Non-pigmented ciliary epithelial cell (primary cell): ENCODE measurements around the gene PCDH1.
"Not testable (repeated sequence)": the region's sequence is repeated elsewhere in the genome, so short reads cannot be mapped to it uniquely, and the experiment has no call there.

Experiments
- DNase-seq: peaks from one replicate; pipeline ENCODE4 v3.0.0-alpha.2; 2010; ENCODE audit warnings: low read depth

PCDH1 gene

DNA sequence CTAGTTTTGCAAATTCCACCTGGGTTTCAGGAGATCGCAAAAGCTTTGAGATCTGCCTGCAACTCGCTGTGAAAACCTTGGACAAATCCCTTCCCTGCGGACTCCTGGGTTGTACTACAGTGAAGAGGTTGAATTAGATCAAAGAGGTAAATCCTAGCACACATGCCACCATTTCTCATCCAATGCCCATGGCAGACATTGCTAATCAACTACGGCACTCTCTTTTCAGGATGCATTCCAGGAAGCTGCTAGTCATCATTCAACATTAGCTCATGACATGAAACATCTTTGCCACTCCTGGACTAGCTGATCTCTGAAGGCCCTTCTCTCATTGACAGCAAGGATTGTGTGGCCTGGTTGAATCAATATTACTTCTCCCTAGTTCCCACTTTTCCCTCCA is 46.1 kb downstream of the PCDH1 start:
- no peak for DNase-seq

- DNase-seq, result no peak
Observed at GRCh38 chr5:141828162-141828561, 50.0 kb downstream of the PCDH1 start.

DNA sequence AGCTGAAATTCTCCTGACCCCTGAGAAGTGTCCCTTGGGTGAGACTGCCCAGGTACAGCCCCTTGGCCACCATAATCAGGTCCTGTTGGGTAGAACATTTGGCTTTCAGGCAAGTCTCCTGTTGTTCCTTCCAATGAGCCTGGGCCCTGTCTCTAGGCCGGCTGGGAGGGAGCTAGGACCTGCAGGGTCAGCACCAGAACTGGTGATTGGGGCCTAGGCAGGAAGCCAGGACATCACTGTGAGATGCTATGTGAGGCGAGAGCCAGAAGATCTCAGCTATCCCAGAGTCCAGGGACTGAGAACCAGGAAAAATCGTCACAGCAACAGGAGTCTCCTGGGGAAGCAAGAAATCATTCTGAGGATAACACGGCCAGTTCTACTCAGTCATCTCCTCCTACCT is 51.5 kb downstream of the PCDH1 start:
- DNase-seq, result no peak

DNA sequence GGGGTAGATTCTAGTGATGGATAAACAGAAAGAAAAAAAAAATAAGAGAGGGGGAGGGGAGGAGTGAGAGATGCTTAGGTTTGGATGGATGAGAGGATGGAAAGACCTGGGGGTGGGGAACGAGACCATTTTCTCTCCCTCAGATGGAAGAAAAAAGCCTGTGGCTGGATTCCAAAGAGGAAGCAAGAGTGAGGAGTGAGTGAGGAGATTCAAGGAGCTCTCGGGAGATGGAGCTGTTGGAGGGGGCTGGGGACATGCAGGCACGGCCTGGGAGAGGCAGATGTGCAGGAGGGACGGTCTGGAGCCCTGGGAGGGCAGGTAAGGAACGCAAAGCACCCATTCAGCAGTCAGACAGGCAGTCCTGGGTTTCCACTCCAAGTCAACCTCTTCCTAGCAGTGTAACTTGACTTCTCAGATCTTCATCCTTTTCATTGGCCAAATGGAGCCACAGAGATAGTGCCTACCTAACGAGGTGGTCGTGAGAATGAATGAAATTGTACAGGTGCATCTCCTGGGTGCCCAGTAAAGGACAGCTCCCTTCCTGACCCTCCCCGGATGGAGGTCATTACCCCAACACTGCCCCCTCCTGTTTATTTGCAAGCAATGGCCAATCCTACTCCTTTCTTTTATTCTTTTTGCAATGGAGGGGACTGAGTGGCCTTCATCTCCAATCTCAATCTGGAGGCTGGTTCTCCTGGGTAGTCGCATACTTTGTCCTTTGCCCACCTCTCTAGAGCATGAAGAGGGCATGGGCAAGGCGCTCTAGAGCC is 52.2 kb downstream of the PCDH1 start:
- no peak for DNase-seq

DNA sequence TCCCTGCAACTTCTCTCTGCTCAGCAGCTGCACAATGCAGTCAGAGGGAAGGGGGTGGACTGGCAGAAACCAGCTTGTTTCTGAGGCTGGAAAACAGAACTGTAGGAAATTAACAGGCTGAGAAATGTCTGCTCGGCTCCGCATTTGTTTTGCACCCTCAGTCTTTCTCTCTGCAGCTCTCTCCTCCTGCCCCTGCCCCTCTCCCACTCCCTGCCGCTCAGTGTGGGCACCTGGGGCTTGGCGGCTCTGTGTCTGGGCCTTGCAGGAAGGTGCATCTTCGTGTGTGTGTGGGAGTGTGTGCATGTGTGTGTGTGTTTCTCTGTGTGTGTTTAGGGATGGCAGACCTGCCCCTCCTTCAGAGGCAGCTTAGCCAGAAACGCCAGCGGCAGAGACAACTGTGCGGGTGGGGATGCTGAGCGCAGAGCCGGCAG is 53.0 kb downstream of the PCDH1 start:
- DNase-seq, result no peak

DNA sequence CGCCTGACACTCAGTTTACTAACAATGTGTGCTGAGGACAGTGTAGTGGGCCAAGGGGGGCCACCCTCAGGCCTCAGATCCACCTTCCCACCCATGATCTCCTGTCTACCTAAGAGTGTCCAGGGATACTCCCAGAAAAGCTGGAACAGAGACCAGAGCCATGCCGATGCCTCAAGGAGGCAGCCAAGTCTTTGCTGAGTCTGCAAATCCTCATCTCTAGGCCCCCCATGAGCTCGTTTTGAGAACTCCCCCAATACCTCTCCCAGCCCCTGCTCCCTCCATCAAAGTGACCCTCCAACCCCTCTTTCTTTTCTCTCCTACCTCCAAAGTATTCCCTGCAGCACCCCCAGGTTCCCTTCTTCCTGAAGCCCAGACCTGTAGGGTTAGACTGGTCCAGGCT is 53.5 kb downstream of the PCDH1 start:
- no peak for DNase-seq

DNA sequence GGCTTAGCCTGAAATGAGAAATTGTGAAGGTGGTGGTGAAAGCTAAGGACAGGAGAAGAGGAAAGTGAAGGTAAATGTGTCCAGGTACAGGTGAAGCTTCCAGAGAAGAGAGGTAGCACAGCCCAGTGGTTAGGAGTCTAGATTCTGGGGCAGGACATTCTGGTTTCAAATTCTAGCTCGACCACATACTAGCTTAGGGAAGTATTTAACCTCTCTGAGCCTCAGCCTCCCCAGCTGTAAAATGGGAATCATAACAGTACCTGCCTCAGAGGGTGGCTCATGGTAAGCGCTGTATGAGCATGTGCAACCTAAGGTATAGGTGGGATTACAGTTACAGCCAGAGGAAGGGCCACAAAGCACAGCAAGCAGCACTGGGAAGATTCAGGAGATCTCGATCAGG is 55.2 kb downstream of the PCDH1 start:
- DNase-seq, result no peak

DNA sequence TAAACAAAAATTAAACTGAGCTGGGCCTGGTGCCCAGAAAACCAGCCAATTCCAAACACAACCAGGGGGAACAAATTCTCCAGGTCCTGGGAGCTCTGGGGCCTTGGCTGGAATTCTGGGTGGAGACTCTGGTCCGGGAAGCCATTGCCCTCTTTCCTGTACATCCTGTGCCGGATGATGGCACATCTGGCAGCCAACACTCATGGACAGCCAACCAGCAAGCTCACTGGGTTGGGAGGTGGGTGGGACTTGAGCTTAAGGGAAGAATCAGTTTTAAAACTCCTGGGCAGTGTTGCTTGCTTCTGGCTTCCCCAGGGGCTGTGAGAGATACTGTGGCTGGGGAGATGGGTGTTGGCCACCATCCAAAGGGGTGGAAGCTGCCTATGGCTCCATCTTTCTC is 56.1 kb downstream of the PCDH1 start:
- DNase-seq, result no peak

- no peak for DNase-seq
Observed at GRCh38 chr5:141821430-141821925, 56.7 kb downstream of the PCDH1 start.

DNA sequence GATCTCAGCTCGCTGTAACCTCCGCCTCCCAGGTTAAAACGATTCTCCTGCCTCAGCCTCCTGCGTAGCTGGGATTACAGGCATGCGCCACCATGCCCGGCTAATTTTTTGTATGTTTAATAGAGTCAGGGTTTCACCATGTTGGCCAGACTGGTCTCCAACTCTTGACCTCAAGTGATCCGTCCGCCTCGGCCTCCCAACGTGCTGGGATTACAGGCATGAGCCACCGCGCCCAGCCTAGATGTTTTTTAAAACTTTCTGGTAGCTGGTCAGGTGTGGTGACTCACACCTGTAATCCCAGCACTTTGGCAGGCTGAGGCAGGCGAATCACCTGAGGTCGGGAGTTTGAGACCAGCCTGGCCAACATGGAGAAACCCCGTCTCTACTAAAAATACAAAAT is 57.5 kb downstream of the PCDH1 start:
- DNase-seq, result not testable (repeated sequence)

GRCh38 chr5:141817631-141818030 is 60.6 kb downstream of the PCDH1 start:
- DNase-seq, result no peak

DNA sequence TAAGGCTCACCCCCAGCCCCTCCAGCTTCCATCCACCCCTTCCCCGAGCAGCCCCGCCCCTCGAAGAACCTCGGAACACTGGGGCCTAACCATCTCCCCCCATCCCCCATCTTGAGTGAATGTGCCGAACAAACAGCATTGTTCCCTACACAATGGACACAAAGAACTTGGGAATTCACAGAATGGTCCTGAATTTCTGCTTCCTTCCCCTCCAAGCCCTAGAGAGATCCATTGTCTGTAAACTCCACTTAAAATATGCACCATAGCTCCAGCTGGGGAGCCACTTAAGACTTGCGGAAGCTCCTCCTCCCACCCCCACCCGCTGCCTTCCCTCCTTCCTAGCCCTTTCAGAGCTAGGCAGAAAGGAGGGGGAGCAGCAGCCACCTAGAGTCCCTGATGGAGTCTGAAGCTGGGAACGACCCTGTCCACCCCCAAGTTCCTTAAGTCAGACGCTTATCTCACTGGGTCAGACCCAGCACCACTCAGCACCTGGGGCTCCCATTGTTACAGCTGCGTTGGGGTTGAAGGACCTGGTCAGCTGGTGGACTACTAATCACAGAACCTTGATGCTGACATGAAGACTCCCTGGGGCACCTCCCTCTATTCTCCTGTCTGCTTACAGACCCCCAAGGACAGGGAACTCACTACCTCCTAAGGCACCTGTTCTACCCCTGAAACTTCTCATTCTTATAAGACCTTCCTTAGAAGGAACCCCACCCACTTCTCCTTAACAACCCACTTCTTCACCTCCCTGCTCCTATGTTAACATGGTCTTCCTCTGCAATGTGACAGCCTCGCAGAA is 61.4 kb downstream of the PCDH1 start:
- DNase-seq, result no peak

- no peak for DNase-seq
Observed at GRCh38 chr5:141815796-141816180, 62.4 kb downstream of the PCDH1 start.

DNA sequence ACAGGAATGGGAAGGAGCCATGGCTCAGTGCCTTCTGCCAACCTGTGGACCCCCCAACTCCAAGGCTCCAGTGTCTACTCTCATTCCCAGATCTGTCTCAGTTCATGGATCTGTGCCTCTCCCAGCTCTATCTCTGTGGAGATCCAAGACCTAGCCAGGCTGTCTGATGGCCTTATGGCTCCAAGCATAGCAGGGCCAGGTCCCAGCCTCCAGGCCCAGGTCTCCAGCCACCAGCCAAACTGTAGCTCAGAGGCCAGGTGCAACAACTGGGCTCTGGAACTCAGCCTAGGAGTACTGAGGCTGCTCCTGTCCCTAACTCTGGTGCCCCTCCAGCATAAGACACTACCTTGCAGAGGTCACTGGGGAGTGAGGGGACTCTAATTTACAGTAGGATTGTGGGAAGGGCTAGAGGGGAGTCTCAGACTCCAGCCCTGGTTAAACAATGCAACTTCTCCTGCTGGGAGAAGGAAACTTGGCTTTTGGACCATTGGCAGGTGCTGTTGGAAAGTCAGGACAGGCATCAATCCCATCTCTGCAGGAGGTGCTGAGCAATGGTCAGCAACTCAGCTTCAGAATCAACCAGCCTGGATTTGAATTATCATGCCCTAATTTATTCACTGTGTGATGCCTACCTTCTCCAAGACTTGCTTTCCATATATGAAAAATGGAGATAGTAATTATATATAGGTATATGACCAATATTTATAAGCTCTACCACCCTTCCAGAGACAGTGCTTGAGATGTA is 63.0 kb downstream of the PCDH1 start:
- no peak for DNase-seq

- no peak for DNase-seq
Observed at GRCh38 chr5:141814064-141814964, 63.9 kb downstream of the PCDH1 start.

GRCh38 chr5:141812512-141812911 is 65.7 kb downstream of the PCDH1 start:
- DNase-seq, result no peak

GRCh38 chr5:141811287-141812155 is 66.7 kb downstream of the PCDH1 start:
- no peak for DNase-seq

GRCh38 chr5:141810702-141811101 is 67.5 kb downstream of the PCDH1 start:
- DNase-seq, result no peak

DNA sequence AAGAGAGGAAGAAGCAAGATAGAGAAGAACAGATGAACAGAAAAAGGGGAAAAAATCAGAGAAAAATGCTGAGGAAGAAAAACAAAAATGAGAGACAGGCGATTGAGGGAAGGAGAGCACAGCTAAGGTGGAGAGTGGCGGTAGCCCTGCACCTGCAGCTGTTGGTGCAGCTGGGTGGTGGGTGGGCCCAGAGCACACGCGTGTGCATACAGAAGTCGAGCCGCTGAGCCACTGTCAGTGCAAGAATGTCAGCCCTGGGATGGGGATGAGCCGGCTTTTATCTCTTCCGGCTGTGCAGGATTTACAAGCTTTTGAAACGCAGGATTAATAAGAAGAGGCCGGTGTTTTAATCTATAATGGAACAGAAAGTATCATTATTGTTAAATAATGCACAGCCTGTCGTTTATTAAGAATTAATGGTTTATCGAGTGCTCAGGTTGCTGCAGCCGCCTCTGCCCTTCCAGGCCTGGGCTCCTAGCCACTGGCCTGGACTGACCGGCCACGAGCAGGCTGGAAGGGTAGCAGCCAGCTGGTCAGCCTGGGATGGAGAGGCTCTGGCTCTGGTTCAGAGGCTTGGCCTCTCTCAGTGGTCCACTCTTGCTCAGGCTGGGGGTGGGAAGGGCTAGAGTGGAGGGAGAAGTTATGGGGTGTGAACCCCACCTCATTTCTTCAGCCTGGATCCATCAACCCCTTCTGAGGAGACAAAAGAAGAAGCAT is 68.7 kb downstream of the PCDH1 start:
- DNase-seq, result no peak

DNA sequence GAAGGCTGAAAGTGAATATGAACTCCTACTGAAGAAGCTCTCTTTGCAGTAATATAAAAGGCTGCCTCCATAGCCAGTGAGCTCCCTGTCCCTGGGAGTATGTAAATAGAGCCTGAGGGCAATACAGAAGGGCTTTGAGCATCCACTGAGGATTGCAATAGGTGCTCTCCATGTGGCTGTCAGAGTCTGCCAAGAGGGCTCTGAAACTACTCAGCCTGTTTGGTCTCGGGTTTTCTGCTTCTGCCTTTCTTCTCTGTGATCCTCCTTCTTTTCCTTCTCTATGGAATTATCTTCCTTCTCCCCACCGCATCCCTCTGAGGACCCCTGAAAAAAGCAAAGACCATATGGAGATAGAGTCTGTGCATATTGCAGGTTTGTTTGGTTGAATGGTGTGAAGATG is 69.4 kb downstream of the PCDH1 start:
- no peak for DNase-seq
